HG02763 (cell line): ENCODE data around the gene PCNX3.
"Not testable (repeated sequence)": the region's sequence is repeated elsewhere in the genome, so short reads cannot be mapped to it uniquely, and the experiment has no call there.

Experiments
- ATAC-seq: cut with Tn5 transposase; IDR thresholded peaks from one replicate; pipeline ENCODE4 v1.9.1; 2021; ENCODE audit warnings: mild to moderate bottlenecking, moderate library complexity; ENCODE audit not compliant: unreplicated experiment

Gene PCNX3

DNA sequence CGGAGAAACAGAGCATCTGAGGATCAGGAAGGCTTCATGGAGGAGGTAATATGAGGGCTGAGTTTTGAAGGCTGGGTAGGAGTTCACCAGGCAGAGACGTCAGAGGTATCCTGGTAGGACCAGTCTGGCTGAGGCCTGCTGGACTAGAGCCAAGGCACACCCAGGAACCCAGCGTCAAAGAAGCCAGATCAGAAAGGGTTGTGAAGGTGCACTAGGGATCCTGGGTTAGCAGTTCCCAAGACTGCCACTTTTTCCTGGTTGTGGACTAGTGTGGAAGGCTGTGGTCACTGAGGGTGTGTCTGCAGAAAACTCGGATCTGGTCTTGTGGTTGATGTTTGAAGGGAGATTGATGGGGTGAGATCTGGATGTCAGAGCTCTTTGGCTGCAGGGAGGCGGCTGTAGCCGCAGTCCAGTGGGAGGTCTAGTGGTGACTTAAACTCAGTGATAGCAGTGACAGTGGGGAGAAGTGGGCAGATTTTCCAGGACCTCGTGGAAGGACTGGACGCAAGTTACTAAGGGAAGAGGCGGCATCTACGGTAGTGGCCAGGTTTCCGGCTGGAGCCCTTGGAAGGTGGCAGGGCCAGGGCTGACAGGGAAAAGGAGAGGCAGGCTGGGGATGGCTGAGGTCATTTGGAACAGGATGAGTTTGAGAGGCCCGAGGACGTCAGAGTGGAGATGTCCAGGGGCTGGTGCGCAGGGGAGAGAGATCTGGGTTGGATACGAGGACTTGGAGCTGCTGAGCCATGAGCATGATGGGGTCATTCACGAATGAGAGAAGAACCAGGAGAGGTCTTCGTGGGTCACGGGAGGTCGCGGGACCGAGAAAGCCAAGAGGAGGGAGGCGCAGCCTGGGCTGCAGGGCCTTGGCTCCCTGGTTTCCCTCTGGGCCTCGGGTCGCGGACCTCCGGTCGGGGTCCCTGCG is 36.3 kb downstream of the PCNX3 start:
- ATAC-seq: no peak

- ATAC-seq: peak; percentile 78
Observed at GRCh38 chr11:65652511-65653228, 37.1 kb downstream of the PCNX3 start.

GRCh38 chr11:65653229-65654225 is 38.0 kb downstream of the PCNX3 start:
- no peak for ATAC-seq

DNA sequence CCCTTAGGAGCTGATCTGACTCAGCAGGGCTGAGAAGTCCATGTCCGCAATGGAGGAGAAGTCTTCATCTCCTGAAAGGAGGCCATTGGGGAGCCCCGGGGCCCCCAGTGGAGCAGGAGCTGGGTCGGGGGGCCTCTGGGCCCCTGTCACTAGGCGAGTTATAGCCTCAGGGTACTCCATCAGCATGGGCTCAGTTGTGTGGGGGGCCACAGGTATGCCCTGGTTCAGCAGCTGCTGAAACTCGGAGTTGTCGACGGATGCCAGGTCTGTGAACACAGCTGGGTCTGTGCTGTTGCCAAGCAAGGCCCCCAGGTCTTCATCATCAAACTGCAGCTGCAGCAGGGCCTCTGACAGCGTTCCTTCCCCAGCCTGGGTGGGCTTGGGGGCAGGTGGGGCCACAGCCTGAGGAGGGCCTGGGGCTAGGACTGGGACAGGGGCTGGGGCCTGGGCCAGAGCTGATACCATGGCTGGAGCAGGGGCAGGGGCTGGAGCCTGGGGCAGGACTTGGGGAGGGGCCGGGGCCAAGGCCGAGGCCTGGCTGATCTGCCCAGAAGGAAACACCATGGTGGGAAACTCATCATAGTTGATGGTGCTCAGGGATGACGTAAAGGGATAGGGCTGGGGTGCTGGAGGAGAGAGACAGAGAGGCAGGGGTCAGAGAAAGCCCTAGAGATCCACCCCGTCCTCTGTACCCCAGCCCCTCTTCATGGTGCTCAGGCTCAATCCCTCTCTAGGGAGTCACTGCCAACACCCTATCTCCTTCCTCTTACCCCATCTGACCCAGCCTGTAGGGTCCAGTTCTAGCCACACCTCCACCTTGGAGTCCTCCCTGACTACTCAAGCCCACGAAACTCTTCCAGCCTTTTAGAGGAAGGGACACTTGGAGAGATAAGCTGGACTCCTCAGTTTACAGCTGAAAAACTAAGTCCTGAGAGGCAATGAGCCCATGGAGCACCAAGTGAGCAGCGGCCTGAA is 39.1 kb downstream of the PCNX3 start:
- ATAC-seq: no peak

DNA sequence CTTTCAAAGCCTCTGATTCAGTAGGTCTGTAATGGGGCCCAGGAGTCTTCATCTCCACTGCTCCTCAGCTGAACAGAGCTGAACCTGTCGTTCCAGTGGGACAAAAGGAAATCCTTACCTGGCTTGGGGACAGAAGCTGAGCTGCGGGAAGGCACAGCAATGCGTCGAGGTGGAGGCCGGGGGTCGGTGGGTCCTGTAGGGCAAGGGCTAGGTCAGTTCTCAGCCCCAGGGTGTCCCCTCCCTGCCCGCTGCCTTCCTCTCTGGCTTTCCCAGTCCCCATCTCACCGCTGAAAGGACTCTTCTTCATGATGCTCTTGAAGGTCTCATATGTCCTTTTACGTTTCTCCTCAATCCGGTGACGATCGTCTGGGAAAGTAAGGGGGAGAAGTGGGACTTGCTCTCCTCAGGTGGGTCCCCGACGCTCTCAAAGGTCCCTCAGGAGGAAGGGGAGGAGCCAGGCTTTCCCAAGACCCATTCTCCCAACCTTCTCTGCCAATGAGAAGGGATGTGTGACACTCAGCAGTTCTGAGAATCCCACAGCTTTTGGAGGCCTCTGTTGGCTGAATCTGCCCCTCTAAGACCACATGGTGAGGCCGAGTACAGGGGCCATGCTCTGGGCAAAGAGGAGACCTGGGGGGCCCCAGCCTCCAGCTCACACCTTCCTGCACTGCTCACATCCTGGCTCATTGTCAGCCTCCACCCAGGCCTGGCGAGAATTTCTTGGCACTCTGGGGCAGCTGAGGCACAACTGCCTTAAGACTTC is 40.2 kb downstream of the PCNX3 start:
- no peak for ATAC-seq

- ATAC-seq: no peak
Observed at GRCh38 chr11:65657426-65657825, 41.9 kb downstream of the PCNX3 start.

DNA sequence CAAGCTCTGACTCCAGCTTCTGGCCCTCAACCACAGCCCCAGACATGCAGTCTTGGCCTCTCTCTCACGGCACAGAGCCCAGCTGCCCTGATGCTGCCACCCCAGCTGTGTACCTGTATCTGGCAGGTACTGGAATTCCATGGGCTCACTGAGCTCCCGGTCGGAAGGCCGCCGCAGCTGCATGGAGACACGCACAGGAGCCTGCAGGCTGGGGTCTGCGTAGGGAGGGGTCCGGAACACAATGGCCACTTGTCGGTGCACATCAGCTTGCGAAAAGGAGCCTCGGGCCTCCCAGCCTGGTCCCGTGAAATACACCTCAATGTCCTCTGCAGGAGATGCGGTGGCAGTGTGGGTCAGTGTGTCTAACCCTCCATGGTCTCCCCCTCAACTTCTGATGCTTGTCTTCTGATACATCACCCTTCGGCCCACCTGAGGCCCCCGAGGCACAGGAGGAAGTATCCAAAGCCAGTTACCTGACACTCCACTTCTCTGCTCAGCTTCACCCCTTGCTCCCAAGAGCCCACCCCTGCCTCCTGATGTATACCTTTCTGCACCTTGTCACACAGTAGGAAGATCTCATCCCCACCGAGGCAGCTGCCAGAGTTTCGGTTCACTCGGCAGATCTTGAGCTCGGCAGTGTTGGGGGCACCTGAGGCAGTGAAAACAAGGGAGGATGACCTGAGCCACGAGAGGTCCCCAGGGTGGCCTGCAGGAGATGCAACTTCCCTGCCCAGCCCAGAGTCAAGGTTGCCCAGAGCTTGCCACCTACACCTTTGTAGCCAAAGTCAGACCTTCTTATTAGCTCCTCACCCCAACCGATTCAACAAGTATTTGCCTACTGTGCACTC is 42.8 kb downstream of the PCNX3 start:
- no peak for ATAC-seq

GRCh38 chr11:65660038-65660437 is 44.5 kb downstream of the PCNX3 start:
- ATAC-seq: no peak

GRCh38 chr11:65660908-65661307 is 45.3 kb downstream of the PCNX3 start:
- ATAC-seq: not testable (repeated sequence)

DNA sequence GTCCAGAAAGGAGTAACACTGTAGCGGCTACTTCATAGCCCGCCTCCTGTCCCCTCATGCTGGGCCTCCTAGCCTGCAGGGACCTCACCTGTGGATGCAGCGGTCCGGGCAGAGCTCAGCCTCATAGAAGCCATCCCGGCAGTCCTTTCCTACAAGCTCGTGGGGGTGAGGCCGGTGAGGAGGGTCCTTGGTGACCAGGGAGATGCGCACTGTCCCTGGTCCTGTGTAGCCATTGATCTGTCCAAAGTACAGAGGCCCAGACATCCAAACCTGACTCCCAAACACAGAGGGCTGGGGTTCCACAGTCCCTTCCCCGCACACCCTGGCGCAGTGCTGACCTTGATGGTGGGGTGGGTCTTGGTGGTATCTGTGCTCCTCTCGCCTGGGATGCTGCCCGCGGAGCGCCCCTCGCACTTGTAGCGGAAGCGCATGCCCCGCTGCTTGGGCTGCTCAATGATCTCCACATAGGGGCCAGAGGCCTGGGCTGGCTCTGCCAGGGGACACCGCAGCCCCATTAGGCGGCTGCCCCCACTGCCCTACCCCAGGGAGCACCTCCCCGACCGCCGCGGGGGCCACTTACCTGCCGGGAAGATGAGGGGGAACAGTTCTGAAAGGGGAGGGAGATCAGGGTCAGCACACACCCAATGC is 46.1 kb downstream of the PCNX3 start:
- ATAC-seq: no peak

DNA sequence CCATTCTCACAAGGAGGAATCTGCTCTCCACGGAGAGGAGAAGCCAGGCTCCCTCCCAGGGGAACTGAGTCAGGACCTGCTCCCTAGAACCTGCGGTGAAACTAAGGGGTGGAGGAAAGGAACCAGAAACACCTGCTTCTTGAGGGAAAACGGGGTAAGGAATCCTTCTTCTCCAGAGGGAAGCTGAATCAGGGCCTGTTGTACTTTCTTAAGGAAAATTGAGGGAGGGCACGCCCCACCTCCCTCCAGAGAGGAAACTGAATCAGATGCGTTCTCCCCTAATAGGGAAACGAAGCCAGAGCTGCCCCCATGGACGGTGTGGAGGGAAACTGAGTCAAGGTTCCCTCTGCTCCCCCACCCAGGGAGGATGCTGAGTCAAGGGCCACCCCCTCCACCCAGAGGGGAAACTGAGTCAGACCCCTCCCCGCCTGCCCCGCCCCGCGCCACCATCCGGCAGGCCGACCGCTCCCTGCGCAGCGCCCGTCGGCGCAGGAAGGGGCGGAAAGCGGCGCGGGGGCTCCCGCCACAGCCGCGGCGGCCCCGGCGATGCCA is 46.7 kb downstream of the PCNX3 start:
- no peak for ATAC-seq

GRCh38 chr11:65662799-65663638 is 47.4 kb downstream of the PCNX3 start, which contains the start of gene RELA:
Gene RELA (minus strand): TSS chr11:65662916. CDS start chr11:65662832, 84 bp downstream.
- peak; percentile 84 for ATAC-seq

GRCh38 chr11:65663639-65664200 is 48.1 kb downstream of the PCNX3 start:
- peak; percentile 23 for ATAC-seq

GRCh38 chr11:65672180-65672860 is 56.7 kb downstream of the PCNX3 start:
- no peak for ATAC-seq

GRCh38 chr11:65672982-65673381 is 57.4 kb downstream of the PCNX3 start:
- ATAC-seq: no peak
